Stimulated activated CD8-positive, alpha-beta memory T cell treated with anti-CD3 and anti-CD28 coated beads, Interleukin-4, amount 100 ng/mL, for 4 hours (primary cell): Measurements from ENCODE around the gene PCNT.
"Not testable (repeated sequence)": the region's sequence is repeated elsewhere in the genome, so short reads cannot be mapped to it uniquely, and the experiment has no call there.

Experiments used
- DNase-seq, 2 donors: peaks; one replicate each; pipeline ENCODE4 v3.0.0-alpha.2; 2020; ENCODE audit warnings: low read depth in 2 of 2, low spot score in 1 of 2

PCNT gene

DNA sequence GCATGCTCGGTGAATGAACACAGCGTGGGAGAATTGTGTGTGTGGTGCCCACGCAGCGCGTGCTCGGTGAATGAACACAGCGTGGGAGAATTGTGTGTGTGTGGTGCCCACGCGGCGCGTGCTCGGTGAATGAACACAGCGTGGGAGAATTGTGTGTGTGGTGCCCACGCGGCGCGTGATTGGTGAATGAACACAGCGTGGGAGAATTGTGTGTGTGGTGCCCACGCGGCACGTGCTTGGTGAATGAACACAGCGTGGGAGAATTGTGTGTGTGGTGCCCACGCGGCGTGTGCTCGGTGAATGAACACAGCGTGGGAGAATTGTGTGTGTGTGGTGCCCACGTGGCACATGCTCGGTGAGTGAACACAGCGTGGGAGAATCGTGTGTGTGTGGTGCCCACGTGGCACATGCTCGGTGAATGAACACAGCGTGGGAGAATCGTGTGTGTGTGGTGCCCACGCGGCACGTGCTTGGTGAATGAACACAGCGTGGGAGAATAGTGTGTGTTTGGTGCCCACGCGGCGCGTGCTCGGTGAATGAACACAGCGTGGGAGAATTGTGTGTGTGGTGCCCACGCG lies 79.4 kb downstream of the PCNT start:
- DNase-seq, result not testable (repeated sequence)

DNA sequence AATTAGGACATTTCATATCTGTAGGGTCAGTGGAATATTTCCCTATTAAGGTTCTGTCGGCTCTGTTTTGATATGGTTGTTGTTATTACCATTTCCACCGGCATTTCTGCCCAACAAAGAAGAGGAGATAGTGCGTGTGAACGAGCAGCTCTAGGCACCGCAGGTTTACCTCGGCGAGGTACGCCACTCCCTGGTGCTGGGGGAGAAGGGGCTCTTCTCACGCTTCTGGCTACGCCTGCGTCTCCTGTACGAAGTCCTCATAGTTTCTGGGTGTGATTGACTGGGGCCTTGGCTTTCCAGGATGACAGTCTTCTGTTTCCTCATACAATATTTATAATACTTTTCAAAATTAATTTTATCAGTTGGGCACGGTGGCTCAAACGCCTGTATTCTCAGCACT lies 80.3 kb downstream of the PCNT start:
- no peak for DNase-seq

DNA sequence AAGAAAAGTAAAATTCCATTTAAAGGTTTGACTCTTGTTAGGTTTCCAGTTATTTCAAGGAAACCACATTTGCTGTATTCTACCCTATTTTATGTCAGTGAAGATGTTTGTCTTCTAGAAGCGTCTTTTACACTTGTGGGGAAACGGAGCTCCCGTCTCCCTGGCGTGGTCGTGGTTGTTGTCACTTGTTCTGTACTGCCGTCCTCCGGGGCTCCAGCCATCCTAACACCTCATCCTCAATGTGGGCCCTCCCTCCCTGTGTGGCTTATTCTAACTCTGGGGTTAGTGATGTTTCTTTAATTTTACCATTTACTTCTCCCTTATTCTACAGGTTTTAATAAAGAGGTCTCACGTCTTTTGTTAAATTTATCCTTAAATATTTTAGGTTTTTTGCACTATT lies 82.0 kb downstream of the PCNT start:
- no peak for DNase-seq

DNA sequence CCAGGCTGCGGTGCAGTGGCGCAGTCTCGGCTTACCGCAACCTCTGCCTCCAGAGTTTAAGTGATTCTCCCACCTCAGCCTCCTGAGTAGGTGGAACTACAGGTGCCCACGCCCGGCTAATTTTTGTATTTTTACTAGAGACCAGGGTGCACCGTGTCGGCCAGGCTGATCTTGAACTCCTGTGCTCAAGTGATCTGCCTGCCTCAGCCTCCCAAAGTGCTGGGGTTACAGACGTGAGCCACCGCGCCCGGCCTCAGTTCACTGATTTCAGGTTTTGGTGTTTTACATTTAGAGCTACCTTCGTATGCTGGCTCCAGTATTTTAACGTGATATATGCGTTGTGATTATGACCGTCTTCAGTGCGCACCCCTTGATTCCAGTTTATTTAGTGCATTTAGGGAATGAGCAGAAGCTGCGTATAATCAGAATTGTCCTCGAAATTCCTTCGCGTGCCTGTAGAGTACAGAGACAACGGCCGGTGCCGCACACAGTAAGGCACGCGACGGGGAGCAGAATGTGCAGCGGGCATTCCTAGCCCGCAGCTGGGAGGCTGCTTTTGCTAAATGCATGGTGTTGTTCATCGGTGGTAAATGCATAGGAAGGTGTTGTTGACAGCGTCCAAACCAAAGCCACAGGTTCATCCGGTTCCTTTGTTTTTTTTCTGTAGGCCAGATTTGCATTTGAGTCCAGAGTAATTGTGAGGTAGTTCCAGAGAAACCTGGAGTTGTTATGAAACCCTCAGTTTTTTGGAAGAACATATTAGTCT lies 85.9 kb downstream of the PCNT start:
- no peak for DNase-seq

DNA sequence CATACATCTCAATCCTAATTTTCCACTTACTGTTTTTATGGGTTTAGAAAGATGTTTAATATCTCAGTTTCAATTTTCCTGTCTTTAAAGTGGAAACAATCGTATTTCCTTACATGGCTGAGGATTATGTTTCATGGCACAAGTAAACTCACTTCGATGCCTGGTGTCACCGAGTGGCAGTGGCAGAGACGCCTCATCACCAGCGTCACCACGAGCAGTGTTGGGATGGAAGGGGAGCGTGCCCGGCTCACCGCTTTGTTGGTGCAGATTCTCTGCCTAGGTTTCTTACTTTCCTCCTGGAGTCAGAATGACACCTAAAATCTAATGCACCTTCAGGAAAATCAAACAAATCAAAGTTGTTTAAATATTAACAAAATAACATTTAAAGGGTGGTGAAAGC lies 86.6 kb downstream of the PCNT start:
- DNase-seq, result no peak

DNA sequence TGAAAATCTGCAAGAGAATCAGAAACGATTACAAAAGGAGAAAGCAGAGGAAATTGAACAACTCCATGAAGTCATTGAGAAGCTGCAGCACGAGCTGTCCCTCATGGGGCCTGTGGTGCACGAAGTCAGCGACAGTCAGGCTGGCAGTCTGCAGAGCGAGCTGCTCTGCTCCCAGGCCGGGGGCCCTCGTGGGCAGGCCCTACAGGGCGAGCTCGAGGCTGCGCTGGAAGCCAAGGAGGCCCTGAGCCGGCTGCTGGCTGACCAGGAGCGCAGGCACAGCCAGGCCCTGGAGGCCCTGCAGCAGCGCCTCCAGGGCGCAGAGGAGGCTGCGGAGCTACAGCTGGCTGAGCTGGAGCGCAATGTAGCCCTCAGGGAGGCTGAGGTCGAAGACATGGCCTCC lies 87.3 kb downstream of the PCNT start:
- DNase-seq, result no peak

DNA sequence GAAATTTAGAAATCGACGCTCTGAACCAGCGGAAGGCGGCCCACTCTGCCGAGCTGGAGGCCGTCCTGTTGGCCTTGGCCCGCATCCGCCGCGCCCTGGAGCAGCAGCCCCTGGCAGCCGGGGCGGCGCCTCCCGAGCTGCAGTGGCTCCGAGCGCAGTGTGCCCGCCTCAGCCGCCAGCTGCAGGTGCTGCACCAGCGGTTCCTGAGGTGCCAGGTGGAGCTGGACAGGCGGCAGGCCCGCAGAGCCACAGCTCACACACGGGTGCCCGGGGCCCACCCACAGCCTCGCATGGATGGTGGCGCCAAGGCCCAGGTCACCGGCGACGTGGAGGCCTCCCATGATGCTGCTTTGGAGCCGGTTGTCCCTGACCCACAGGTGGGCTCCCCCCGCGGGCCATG lies 87.7 kb downstream of the PCNT start:
- DNase-seq, result no peak

DNA sequence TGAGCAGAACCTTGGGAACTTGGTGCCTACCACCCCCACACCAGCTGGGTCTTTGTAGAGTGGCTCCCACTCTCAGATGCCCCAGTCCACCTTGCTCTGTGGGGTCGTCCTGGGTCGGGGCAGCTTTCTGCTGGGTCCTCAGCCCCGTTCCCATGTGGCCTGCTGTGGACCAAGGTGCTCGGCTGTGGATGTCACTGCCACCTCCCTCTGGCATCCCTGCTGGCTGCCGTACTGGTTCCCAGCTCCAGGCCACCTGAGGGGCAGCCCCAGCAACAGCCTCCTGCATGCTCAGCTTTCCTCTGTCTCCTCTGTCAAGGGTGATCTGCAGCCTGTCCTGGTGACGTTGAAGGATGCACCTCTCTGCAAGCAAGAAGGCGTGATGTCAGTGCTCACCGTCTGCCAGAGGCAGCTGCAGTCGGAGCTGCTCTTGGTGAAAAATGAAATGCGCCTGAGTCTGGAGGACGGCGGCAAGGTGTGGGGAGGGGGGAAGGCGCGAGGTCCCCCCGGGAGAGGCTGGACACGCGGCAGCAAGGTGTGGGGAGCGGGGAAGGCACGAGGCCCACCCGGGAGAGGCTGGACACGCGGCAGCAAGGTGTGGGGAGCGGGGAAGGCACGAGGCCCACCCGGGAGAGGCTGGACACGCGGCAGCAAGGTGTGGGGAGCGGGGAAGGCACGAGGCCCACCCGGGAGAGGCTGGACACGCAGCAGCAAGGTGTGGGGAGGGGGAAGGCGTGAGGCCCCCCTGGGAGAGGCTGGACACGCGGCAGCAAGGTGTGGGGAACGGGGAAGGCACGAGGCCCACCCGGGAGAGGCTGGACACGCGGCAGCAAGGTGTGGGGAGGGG lies 88.8 kb downstream of the PCNT start:
- DNase-seq, result no peak

DNA sequence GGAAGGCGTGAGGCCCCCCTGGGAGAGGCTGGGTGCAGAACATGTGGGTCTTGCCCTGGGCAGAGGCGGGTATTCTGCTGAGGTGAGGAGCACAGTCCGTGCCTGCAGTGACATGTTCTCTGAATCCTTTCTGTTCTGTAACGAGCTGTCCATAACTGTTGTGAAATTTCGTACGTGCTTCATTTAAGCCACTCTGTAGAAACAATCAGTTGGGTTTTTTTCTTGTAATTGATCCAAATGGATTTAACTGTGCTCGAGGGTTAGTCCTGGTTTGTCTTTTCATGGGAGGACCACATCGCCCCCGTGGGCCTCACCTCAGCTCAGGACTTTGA lies 89.4 kb downstream of the PCNT start:
- DNase-seq, result no peak

DNA sequence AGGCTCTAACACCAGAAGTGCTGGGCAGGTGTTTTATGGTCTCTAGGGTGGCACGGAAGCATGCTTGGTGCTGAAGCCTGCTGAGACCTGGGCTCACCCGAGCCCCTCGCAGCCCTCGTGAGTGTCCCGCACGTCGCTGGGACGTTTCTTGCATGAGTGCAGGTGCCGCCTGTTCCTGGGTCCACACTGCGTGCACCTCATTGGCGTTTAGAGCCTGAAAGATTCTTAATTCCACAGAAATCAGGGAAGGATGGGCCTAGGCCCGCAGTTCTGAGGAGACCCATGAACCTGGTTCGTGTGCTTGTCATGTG lies 91.0 kb downstream of the PCNT start:
- no peak for DNase-seq

DNA sequence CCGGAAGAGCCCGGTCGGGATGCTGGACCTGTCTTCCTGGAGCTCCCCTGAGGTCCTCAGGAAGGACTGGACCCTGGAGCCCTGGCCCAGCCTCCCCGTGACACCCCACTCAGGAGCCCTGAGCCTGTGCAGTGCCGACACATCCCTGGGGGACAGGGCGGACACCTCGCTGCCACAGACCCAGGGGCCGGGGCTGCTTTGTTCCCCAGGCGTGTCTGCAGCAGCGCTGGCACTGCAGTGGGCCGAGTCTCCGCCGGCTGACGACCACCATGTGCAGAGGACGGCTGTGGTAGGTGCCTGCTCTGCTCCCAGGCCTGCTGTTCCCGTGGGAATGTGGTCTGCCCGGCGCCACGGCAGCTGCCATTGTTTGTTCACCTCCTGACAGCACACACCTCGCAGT lies 92.6 kb downstream of the PCNT start:
- no peak for DNase-seq

DNA sequence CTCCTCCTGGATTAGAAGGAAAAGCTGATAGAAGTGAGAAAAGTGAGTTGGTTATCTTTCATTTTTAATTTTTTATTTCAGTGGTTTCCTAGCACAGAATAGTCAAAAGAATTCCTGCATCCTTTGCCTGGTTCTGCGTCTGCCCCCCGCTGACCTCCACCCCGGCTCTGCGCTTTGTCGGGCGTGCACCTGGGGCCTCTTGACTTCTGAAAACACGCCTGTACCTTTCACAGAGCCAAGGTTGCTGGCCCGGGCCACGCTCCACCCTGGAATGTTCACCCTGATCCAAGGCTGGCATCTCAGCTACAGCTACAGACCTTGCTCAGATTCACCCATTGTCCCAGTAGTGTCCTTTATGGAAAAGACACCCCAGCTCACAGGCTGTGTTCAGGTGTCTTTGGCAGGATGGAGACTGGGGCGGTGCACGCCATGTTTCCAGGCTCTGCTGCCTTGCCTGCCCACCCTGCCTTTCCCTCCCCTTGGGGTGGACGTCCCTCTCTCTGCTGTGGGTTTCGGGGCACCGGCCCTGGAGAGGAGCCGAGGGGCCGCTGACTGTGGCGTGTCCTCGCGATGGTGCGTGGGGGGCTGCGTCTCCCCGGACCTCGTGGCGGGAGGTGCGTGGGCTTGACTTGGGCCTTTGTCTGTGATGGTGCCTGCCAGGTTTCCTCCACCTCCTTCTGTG lies 94.5 kb downstream of the PCNT start:
- no peak for DNase-seq

DNA sequence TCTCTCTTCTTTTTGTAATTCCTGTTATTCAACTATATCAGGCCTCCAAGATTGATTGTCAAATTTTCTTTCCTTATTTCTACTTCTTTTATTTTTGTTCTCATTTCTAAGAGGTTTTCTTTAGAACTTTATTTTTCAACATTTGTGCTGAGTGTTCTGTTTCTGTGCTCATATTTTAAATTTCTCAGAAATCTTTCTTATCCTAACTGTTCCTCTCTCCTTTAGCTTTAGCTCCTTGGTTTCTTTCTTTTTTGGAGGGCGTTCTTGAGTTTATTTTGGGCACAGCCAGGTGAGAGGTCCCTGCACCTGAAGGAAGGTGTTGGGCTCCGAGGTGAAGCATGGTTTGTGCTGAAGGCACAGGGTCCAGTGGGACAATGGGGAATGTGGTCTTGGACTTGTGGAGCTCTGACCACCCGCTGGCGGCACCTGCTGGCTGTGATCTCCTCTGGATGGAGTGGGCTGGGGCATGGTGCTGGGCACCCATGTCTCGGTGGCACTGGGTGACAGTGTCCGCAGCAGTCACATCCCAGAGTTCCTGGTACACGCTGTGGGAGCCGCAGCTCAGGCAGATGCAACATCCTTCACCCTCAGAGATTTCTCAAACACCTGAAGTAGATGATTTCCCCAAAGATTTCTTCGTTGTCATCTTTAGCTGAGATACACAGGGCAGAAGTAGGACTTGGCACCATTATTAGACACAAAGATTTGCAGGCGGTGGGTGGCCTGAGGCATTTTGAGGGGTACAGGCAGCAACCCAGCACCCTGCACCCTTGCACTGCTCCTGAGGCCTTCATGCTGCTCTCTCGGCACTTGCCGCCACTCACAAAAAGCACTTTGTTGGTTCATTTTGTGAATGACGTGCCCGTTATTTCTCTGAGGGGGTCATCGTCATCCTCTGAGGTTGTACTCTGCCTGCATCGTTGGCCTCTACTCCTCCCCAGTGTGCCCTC lies 96.6 kb downstream of the PCNT start:
- no peak for DNase-seq

DNA sequence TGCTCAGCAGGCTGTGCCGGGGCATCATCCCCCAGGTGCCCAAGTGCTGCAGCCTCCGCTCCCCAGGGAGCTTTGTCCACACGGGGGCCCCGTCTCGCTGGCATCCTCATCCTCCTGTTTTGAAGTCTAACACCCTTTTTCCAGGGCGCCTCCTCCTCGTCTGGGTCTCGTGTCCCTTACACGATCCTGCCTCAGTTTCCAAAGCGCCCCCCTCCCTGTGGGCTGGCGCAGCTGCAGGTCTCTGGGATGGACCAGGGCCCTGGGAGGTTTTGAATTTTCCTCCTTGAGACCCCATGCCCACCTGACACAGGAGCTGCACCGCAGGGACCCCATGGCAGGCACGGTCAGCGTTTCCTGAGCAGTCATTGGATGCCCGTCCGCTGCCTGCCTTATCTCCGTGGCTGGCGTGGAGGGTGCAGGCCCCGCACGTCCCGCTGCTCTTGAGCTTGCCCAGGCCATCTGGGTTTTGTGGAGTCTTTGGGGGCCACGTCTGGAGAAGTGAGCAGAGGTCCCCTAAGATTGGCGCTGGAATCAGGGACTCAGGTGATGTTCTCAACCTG lies 97.3 kb downstream of the PCNT start:
- DNase-seq, result no peak

DNA sequence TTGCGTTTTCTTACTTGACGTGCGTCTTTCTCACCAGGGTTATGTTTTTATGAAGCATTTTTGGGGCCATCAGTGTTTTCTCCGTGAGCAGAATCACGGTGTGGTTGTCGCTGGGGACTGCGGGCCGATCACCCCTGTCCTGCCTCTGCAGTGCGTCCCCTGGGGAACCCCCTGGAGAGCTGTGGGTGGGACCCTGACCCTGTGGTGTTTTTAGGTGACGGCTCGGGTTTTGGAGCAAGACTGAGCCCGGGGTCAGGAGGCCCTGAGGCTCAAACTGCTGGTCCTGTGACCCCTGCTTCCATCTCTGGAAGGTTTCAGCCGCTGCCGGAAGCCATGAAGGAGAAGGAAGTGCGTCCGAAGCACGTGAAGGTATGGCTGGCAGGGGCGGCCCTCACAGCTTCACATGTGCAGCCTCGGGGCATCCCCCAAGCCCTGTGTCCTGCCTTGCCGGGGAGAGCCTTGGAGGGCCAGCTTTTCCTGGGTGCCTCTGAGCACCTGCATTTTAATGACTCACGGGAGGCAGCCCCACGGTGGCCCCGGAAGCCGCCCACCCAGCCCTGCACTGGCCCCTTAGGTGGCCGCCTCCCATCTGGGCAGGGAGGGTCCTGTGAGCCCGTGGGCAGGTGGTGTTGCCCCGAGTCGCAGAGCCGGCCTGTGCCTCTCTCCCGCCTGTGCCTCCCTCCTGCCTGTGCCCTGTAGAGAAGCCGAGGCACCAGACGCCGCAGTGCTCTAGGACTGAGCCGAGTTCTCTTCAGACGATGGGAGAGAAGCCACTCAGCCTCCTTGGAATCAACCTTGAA lies 98.0 kb downstream of the PCNT start:
- DNase-seq, result no peak

DNA sequence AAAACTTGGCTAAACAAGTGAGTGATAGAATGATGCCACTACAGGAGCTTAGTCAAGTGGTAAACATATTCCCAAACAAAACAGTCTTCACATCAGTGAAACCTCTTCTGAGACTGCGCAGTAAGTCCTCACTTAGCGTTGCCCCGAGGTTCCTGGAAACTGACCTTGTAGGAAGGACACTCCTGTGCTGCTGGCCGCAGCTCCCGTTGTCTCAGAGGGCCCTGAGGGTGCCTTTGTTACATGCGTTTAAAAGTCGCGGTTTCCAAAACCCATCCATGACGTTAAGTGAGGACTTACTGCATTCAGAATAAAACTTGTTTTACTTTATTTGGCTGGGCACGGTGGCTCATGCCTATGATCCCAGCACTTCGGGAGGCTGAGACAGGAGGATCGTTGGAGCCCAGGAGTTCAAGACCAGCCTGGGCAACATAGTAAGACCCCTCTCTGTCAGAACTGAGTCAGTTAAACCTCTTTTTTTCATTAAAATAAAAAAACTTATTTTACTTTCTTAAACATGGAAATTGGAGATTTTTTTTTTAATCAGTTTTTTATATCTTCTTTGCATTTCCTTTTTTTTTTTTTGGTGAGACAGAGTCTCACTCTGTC lies 98.8 kb downstream of the PCNT start:
- DNase-seq, result no peak

DNA sequence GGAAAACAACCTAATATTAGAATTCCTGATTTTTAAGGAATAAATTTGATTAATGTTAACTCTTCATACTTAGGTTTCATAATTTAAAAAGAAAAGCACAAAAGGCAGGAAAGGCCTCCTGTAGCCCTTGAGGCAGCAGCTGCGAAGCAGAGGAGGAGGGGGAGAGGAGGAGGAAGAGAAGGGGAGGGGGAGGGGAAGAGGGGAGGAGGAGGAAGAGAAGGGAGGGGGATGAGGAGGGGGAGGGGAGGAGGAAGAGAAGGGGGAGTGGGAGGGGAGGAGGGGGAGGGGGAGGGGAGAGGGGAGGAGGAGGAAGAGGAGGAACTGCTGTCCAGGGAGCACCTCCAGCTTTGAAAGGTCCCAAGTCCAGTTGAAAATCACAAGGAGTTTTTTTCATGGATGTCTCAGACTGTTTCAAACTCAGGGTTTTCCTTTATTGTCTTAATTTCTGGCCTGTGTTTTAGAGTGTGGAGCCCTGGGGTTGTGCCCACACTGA lies 99.6 kb downstream of the PCNT start:
- DNase-seq, result no peak

DNA sequence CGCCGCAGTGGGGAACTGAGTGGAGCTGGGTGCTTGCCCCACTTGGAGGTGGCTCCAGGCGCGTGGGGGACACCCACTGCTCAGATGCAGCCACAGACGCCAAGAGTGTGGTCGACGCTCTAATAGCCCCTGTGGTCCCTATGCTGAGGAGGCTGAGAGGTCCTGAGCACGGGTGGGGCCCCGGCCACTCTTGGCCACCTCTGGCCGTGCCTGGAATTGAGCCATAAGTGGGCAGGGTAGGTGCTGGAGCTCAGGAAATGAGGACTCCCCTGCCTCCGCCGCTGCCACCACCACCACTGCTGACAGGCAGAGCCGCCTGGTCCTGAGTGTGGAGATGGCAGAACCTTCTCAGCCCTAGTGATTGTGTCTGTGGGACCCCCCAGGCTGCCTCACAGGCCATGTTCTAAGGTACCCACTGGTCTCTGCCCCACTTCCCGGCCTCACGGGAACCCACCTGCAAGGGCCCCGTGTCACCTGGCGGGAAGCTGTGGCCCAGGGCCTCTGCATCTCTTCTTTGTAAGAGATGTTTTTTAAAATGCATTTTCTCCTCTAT lies 100.2 kb downstream of the PCNT start:
- DNase-seq, result no peak

DNA sequence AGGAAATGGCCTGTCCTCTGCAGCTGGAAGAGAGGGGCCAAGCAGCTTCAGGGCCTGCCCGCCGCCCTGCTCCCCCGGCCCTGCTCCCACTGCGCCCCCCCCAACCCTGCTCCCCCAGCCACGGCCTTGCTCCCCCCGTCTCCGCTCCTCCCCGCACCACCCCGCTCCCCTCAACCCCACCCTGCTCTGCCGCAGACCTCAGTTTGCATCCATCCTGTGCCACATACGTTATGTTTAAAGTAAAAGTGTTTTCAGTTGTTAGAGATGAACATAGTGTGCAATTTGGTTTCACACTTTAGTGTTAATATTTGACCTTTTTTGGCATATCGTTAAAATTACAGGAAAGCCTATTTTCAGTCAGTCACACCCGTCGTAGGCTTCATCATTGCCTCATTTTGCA lies 100.7 kb downstream of the PCNT start:
- DNase-seq, result peak in 1 of 2 donors; percentile 12
